Transverse colon (tissue), 4 donors: Measurements from ENCODE around the gene ZFPM1.

Experiments
- EP300 ChIP-seq: sonication (generic); formaldehyde crosslinking; IDR thresholded peaks from one replicate; pipeline ENCODE4 v1.6.1; 2017; ENCODE audit warnings: antibody characterized with exemption, low read depth
- POLR2A ChIP-seq: fragments of 450-650 bp; IDR thresholded peaks from one replicate; pipeline ENCODE4 v1.6.1; 2016; ENCODE audit warnings: antibody characterized with exemption, mild to moderate bottlenecking, moderate library complexity
- POLR2AphosphoS5 ChIP-seq, 3 donors: sonication (generic); formaldehyde crosslinking; IDR thresholded peaks; one replicate each; pipeline ENCODE4 v1.6.1; 2016; ENCODE audit warnings: antibody characterized with exemption in 3 of 3
- TF ChIP-seq, protein P1 (sequence below), 5 experiments: fragments of 200-600 bp in 3 of 5; fragments of 450-650 bp in 2 of 5; sonication (generic) in 3 of 5; IDR thresholded peaks; 1 replicate in 2 of 5; 2 replicates in 3 of 5; pipeline ENCODE4 v1.5.1; 2016 to 2017; ENCODE audit warnings: antibody characterized with exemption in 5 of 5, inconsistent platforms in 3 of 5, mild to moderate bottlenecking in 2 of 5, moderate library complexity in 1 of 5

DNA sequence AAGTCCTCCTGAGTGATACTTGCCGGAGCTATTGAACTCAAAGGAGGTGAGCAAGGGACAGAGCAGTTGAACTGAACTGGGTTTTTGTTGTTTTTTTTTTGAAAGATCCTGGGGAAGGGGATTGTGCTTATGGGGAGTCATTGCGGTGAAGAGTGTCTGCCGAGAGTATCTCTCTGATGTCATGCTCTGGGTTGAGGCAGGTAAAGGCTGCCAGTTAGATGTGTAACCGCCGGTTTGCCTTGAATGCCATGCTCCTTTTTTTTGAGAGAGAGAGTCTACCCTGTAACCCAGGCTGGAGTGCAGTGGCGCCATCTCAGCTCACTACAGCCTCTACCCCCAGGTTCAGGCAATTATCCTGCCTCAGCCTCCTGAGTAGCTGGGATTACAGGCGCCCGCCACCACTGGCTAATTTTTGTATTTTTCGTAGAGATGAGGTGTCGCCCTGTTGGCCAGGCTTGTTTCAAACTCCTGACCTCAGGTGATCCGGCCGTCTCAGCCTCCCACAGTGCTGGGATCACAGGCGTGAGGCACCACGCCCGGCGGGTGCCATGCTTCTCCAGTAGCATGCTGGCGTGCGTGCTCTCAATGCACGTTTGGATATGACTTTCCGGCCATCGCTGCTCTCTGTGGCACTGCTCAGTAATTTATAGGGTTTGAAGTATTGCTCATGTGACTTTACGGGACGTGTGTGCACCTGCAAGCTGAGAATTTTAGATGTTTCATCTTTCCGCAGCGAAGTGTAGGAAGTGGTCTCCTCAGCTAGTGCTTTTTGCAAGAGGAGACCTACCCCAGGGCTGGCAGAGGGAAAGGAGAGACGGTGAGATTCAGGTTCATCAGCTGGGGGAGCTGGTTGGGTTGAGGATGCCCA, 125.6 kb downstream of the ZFPM1 start:
- TF ChIP-seq, protein P1, sequence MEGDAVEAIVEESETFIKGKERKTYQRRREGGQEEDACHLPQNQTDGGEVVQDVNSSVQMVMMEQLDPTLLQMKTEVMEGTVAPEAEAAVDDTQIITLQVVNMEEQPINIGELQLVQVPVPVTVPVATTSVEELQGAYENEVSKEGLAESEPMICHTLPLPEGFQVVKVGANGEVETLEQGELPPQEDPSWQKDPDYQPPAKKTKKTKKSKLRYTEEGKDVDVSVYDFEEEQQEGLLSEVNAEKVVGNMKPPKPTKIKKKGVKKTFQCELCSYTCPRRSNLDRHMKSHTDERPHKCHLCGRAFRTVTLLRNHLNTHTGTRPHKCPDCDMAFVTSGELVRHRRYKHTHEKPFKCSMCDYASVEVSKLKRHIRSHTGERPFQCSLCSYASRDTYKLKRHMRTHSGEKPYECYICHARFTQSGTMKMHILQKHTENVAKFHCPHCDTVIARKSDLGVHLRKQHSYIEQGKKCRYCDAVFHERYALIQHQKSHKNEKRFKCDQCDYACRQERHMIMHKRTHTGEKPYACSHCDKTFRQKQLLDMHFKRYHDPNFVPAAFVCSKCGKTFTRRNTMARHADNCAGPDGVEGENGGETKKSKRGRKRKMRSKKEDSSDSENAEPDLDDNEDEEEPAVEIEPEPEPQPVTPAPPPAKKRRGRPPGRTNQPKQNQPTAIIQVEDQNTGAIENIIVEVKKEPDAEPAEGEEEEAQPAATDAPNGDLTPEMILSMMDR (IDR thresholded peaks at IDR 0.05) = no peak
- TF ChIP-seq EP300 (no peak), POLR2A (no peak), POLR2AphosphoS5 (IDR thresholded peaks at IDR 0.05) (no peak)
